Left colon (tissue), 2 donors: Measurements from ENCODE around the gene FERMT2. TPM values are rescaled to one million over a fixed set of nuclear protein-coding genes. Genes with fewer than 3 reads are reported as not detected.
"Not testable (repeated sequence)": the region's sequence is repeated elsewhere in the genome, so short reads cannot be mapped to it uniquely, and the experiment has no call there.

Experiments used
- ATAC-seq: fragments of 200-7000 bp; cut with Tn5 transposase; one replicate; pipeline ENCODE4 v1.9.1; 2020; ENCODE audit warnings: mild to moderate bottlenecking, moderate library complexity
- DNase-seq, 2 donors: peaks; one replicate each; pipeline ENCODE4 v3.0.0-alpha.2; 2020
- intact Hi-C, 2 donors: fragments of 100-400 bp; cut with DNase I in 1 of 2; cut with micrococcal nuclease in 1 of 2; formaldehyde crosslinking; loops; one replicate each; pipeline versions ENCODE4 v1.11.2 to v1.14.0; 2022; cut with DNase I, micrococcal nuclease
- total RNA-seq, 2 donors: library from RNA; stranded (reverse); fragmentation: NEBNext Ultra II Directional; extraction: Animal tissue kit (Norgen Biotek cat#: 25700); gene quantifications; one replicate each; pipeline ENCODE4 v1.2.1, GENCODE V29; 2021
- donor health status: DM: no; HTN: no; CAD: no.
- donor health status: DM: yes; HTN: yes; CAD: no.

Gene FERMT2
- total RNA-seq, 2 donors from 2014 or later = 6.7 to 32.4 TPM

- DNase-seq = no peak
- ATAC-seq = peak; percentile 35
- intact Hi-C loops = no loop called here
Observed at GRCh38 chr14:52949711-52950409, 990 bp downstream of the FERMT2 start.

GRCh38 chr14:52949249-52949648 is 1.6 kb downstream of the FERMT2 start:
- intact Hi-C loops = no loop called here
- ATAC-seq (no peak), DNase-seq (no peak)

GRCh38 chr14:52948836-52949235 is 2.0 kb downstream of the FERMT2 start:
- intact Hi-C loops = no loop called here
- ATAC-seq (no peak), DNase-seq (no peak)

GRCh38 chr14:52948039-52948438 is 2.8 kb downstream of the FERMT2 start:
- no peak for ATAC-seq
- no peak for DNase-seq
- intact Hi-C loops = no loop called here

GRCh38 chr14:52944254-52944653 is 6.6 kb downstream of the FERMT2 start:
- no peak for ATAC-seq
- DNase-seq = no peak
- intact Hi-C loops = no loop called here

DNA sequence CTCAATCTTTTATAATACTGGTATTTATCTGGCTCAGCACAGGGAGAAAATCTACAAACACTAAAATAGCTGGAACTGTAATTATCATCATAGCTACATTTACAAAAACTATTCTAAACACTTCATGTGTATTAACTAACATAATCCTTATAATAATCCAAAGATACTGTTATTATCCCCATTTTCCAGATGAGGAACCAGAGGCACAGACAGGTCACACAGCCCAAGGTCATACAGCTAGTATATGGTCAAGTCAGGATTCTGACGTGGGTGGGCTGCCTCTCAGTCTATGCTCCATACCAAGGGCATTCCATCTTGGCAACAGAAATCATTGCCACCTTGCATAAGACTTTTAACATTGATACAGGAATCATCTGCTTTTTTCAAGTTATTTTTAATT is 11.4 kb downstream of the FERMT2 start:
- DNase-seq (no peak), ATAC-seq (no peak)
- intact Hi-C loops = no loop called here

DNA sequence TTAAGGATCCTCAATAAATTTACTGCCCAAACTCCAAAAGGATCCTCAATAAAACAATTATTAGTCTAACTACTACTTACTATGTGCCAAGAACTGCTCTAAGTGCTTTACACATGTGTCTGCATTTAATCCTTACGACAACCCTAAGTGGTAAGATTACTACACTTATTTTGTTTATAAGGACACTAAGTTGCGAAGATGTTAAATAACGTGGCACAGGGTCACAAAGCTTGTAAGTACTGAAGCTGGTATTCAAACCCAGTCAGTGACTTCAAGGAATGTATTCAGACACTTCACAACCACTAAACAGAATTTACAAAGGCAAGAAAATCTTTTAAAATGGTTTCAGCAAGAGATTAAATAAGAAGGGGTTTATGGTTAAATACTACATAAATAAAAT is 13.0 kb downstream of the FERMT2 start:
- ATAC-seq = no peak
- DNase-seq = no peak
- intact Hi-C loops = no loop called here

GRCh38 chr14:52937306-52937705 is 13.5 kb downstream of the FERMT2 start:
- DNase-seq = no peak
- intact Hi-C loops = no loop called here
- no peak for ATAC-seq

DNA sequence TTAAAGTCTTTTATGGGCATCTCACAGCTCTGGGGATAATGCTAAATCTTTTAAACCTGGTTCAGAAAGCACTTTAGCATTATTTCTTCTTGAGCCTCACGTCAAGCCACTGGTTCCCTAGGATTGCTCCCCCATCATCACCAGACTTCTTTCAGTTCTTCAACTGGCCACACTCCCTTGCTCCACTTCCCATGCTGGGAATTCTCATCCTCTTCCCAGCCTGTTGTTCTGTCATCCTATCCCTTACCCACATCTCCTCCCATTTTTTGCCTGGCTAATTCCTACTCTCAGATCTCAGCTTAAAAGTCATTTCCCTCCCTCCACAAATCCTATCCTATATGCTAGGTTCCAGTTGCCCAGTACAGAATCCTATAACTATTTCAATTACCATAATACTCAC is 14.4 kb downstream of the FERMT2 start:
- DNase-seq = no peak
- ATAC-seq = no peak
- intact Hi-C loops = no loop called here

- no peak for ATAC-seq
Observed at GRCh38 chr14:52935833-52936232, 15.0 kb downstream of the FERMT2 start.

GRCh38 chr14:52934762-52935161 is 16.1 kb downstream of the FERMT2 start:
- intact Hi-C loops = no loop called here
- no peak for ATAC-seq
- no peak for DNase-seq

More at GRCh38 chr14:52935833-52936232, 15.0 kb downstream of the FERMT2 start:
- no peak for DNase-seq
- intact Hi-C loops = no loop called here

DNA sequence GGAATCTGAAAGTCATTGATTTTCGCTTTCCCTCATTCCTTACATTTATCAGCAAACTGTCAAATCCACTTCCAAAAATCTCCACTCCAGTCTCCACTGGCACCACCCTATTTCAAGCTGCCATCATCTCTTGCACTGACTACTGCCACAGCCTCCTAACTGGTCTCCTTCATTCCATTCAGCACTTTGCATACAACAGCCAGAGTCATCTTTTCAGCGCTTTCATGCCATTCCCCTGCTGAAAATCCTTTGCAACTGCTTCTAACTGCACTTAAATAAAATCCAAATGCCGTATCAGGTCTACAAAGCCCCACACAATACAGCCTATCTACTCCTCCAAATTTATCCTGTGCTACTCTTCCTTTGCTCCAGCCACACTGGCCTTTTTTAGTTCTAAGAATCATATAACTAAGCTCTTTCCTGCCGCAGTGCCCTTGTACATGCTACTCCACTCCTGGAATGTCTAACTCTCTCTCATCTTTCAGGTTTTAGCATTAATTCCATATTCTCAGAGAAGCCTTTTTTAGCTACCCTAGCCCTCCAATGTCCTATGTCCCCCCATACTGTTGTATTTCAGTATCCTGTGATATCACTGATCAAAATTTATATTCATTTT is 21.6 kb downstream of the FERMT2 start:
- intact Hi-C loops = no loop called here
- no peak for ATAC-seq
- DNase-seq = no peak

GRCh38 chr14:52926953-52927352 is 23.9 kb downstream of the FERMT2 start:
- ATAC-seq (no peak), DNase-seq (no peak)
- intact Hi-C loops = no loop called here

- no peak for DNase-seq
- ATAC-seq = peak; percentile 63
- intact Hi-C loops = no loop called here
Observed at GRCh38 chr14:52923902-52924575, 26.8 kb downstream of the FERMT2 start.

- intact Hi-C loops = no loop called here
- DNase-seq = no peak
- ATAC-seq = no peak
Observed at GRCh38 chr14:52922656-52923055, 28.2 kb downstream of the FERMT2 start.

GRCh38 chr14:52922059-52922458 is 28.8 kb downstream of the FERMT2 start:
- no peak for ATAC-seq
- intact Hi-C loops = no loop called here
- DNase-seq = no peak

- DNase-seq, ATAC-seq, intact Hi-C loops: not testable (repeated sequence)
Observed at GRCh38 chr14:52920411-52920810, 30.4 kb downstream of the FERMT2 start.

- intact Hi-C loops = no loop called here
- ATAC-seq (peak; percentile 84), DNase-seq (no peak)
Observed at GRCh38 chr14:52919971-52920370, 30.9 kb downstream of the FERMT2 start.

DNA sequence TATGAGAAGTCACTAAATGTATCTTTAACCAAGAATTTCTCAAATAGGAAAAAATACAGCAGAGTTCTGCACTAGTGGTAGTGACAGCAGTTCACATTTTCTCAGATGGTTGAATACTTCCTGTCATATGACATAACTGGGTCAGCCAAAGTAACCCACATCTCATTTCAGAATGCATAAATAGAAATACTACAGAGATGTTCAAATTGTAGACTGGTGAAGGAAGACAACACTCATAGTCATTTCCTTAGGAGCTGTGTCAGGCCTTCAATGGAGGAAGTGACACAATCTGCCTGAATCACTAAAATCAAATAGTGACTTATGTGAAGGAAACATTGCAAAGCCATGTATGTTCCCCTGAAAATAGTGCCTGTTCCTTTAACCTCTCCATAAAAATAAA is 32.4 kb downstream of the FERMT2 start:
- no peak for DNase-seq
- peak; percentile 23 for ATAC-seq
- intact Hi-C loops = no loop called here

DNA sequence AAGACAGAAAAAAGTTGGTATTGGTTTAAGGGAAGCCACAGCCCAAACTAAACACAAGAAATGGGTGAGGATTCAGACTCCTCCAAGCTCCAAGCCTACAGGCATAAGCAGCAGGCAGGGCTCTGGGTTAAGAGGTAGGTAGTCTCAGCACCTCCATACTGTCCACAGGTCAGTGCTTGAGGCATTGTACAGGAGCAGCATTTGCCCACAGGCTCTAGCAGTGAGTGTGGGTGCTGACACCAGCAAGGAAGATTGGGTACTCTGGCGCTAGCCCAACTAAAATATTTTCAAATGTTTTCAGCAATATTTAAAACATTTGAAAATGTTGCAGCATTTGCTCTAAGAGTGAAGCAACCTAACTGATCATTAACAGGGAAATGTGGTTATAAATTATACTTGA is 33.1 kb downstream of the FERMT2 start:
- intact Hi-C loops = no loop called here
- no peak for DNase-seq
- no peak for ATAC-seq
